GM21423 (cell line): ENCODE results near the gene HEBP1.

Experiments
- ATAC-seq: cut with Tn5 transposase; IDR thresholded peaks from one replicate; pipeline ENCODE4 v1.9.1; 2021; ENCODE audit warnings: mild to moderate bottlenecking, moderate library complexity; ENCODE audit not compliant: unreplicated experiment

HEBP1 gene

DNA sequence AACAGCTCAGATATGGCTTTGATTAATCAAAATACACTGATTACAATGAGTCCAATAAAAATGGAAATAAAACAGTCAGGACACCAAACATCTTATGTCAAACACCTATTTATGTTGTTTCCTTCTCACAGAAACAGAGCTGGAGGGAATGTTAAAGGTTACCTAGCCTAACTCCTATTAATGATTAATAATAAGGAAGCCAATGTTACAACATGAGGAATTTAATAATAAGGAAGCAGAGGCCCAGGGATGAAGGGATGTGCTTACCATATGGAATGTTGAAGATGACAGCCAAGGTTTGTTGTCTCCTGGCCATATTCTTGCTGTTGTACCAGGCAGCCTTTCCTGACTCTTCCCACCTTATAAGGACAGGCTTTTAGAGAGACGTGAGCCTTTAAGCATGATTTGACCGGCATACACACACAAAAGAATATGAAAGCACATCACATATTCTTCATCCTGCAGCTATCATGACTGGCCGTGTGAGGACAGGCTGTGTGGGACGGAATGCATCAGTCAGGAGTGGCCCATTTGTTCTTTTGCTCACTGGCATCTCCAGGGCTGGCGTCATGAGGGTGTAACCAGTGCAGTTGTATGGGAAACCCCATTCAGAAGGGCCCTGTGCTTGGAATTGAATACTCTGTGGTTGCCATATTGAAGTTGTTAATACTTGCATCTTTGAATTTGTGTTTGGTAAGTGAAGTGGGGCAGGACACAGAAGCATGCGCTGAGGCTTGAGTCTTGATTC, 45.0 kb downstream of the HEBP1 start:
- no peak for ATAC-seq

- no peak for ATAC-seq
These were observed 45.7 kb downstream of the HEBP1 start for GRCh38 chr12:12954356-12954755.

DNA sequence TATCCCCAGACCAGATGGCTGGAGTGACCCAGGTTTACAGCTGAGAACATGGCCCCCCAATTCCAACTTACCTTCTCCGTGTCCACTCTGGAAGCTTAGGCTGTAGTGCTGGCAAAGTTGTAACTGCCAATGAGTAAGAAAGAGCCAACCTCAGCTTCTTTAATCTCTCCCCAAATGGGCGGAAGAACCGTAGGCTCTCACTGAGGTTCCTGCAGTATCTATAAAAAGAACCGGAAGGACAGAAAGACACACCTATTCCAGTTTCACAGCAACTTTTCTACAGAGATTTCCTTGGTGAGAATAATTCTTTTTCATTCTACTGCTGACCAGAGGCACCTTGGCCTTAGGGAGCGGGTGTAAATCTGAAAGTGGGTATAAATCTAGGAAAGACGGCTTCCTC, 48.0 kb downstream of the HEBP1 start, which contains the start of gene GPRC5D:
TSS of gene GPRC5D (minus strand) at position 135 of the 400 bp plus-strand sequence. CDS start 1,786 bp downstream, outside the sequence.
- ATAC-seq: no peak

GRCh38 chr12:12951504-12951903, 48.6 kb downstream of the HEBP1 start:
- ATAC-seq: no peak

GRCh38 chr12:12947902-12948301, 52.2 kb downstream of the HEBP1 start:
- no peak for ATAC-seq

DNA sequence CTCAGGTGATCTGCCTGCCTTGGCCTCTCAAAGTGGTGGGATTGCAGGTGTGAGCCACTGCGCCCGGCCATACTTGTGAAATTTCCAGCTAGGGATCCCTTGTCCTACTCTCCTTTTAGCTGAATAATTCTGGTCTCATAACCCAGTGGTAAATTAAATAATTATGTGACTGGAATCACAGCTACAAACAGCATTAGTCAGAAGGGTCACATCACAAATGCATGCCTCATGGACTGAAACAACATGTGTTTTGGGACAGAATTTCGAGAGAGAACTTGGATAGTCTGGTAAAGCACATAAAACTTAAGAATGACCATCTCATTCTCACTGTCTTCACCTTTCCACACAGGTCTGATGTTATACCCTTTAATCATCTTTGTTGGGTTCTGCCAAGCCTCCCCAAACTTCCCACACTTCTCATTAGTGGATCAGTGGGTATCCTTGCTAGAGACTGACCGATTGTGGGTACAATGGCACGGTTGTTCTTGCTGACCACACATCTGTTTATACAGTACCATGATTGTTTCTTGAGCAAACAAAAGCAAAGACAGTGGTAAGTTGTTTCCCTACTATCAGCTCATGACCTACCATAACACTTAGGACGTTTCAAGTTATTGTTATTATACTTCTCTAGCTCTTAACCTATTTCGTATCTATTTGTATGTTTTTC, 53.2 kb downstream of the HEBP1 start:
- no peak for ATAC-seq

DNA sequence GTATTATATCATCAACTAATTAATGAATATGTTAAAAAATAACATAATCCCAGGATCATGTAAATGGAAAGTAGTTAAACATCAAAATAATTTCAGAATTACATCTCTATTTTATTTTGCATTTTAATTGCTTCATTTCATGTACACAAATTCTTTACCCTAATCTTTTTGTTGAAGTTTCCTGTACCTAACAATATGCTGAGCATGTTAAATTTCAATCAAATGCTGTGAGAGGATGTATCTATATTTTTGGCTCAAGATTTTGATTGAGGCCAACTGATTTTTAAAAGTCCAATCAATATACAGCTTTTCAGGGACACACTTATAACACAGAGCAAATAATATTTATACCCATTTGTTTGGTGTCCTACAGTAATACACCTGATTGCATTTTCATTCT, 54.5 kb downstream of the HEBP1 start:
- ATAC-seq: no peak

GRCh38 chr12:12943586-12944260, 56.3 kb downstream of the HEBP1 start:
- ATAC-seq: no peak

- no peak for ATAC-seq
These were observed 58.4 kb downstream of the HEBP1 start for GRCh38 chr12:12941450-12942350.

- ATAC-seq: no peak
These were observed 60.2 kb downstream of the HEBP1 start for GRCh38 chr12:12939888-12940287.

DNA sequence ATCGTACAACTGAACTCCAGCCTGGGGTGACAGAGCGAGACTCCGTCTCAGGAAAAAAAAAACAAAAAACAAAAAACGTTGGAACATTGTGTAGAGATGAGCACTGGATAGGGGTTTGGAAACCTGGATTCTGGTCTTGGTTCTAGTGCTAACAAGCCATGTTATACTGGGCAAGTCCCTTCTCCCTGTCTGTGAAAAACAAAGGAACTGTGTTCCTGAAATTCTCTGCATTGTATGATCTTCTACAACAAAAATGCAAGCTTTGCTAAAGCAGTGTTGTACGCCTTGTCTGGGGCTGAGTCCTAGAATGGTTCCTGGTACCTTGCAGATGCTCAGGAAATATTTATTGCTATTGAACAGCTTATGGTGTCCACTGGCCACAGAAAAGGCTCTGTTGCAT, 61.5 kb downstream of the HEBP1 start:
- ATAC-seq: no peak

DNA sequence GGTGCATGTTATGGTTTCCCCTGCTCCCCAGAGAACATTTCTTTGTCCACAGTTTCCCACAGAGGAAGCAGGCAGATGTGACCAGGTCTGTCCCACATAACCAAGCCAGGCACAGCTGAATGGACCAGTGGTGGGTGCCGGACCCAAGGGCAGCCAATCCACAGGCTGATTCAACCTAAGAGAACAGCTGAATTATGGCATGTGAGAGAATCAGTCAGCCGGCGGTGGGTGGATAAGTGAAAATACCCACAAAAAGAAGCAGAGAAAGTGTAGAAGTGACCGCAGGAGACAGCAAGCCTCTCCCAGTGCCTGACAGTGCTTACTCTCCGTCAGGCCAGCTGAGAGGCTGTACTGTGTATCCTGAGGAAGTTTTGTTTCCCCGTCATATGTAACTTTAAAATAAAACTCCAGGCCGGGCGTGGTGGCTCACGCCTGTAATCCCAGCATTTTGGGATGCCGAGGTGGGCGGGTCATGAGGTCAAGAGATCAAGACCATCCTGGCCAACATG, 63.0 kb downstream of the HEBP1 start:
- ATAC-seq: no peak

- no peak for ATAC-seq
These were observed 65.5 kb downstream of the HEBP1 start for GRCh38 chr12:12934556-12934955.

GRCh38 chr12:12933742-12934141, 66.3 kb downstream of the HEBP1 start:
- no peak for ATAC-seq

DNA sequence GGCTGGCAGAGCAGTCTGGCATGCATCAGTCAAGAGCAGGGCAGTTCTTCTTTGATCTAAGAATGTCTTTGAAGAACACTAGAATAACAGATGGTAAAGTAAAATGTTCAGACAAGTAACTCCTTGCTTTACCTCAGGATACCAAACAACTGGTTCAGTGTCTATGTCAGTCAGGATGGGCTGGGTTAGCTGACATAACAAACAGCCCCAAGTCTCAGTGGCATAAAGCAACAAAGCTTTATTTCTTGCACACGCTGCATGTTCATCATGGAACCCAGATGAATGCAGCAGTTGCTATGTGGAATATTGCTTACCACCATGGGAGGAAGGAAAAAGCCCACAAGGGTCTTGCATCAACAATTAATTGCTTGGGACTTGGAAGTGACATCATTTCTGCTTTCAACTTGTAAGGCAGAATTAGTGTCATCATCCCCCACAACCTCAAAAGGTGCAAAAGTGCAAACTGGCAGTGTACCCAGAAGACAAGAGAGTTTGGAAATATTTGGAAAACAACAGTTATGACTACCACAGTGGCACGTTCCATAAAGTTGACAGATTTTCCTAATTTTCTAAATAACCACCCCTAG, 69.3 kb downstream of the HEBP1 start:
- ATAC-seq: no peak

GRCh38 chr12:12929696-12930095, 70.4 kb downstream of the HEBP1 start:
- ATAC-seq: no peak

DNA sequence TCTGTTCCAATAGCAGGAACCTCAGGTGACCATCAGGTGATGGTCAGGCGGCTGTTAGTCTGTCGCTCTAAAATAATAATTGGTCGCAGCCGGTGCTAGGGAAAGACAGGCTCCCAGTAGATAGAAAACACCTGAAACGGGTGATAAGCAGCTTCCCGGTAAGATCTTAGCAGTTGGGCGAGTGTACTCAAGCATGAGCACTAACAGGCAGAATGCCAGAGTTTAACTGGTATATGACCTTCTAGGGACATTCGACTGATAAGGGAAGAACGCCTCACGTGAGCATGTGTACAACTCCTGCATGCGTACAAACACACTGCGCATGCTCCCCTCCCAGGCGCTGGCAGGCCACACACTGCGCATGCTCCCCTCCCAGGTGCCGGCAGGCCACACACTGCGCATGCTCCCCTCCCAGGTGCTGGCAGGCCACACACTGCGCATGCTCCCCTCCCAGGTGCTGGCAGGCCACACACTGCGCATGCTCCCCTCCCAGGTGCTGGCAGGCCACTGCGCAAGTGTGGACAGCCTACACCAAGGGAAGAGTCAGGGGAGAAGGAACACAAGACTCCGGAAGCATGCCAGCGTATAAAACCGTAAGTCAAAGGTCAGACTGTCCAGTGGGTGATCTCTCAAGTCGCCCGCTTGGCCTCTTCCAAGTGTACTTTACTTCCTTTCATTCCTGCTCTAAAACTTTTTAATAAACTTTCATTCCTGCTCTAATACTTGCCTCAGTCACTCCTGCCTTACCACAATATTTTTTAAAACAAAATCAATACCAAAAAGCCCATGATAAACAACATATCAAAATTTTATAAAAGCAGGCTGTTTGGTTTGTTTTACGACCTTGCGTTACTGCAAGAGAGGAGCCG, 72.6 kb downstream of the HEBP1 start:
- no peak for ATAC-seq

DNA sequence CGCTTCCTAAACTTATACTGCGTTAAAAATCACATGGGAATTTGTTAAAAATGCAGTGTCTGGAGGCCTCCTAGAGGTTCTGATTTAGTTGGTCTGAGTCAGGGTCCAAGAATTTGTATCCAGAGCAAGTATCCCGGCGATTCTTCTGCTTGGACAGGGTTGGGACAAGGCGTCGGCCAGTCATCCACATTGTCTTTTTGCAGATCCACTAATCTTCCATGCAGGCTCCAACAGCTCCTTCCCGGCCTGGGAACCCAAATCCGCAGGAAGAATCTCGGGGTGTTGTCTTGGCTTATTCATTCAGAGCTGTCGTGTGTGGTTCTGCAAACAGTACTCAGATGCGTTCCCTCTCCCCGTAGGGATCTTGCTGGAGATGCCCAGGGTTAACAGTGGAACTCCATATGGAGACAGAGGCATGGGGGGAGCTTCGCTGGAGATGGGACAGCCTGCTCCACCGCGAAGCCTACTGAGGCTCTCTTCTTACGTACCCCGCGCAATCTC, 73.4 kb downstream of the HEBP1 start:
- no peak for ATAC-seq

- ATAC-seq: no peak
These were observed 74.7 kb downstream of the HEBP1 start for GRCh38 chr12:12925388-12925787.
